B cell (primary cell): ENCODE data around the gene RSPH4A.

ENCODE experiments used
- CTCF ChIP-seq: fragments of 200-600 bp; IDR thresholded peaks from one replicate; pipeline ENCODE4 v1.8.0; 2022; ENCODE audit warnings: antibody characterized with exemption, mild to moderate bottlenecking
- EZH2 ChIP-seq: IDR thresholded peaks from 2 replicates; pipeline ENCODE4 v1.6.1; 2012; ENCODE audit warnings: borderline replicate concordance, low read depth, mild to moderate bottlenecking, moderate library complexity, low read length; ENCODE audit not compliant: insufficient read depth, poor library complexity, severe bottlenecking

GRCh38 chr6:116568821-116569755 is 47.2 kb upstream of the RSPH4A start:
- TF ChIP-seq CTCF, result no peak
- TF ChIP-seq EZH2, result no peak
